Measurements from ENCODE around the gene SLC17A6.

Gene SLC17A6

GRCh38 chr11:22390283-22390655, 52.1 kb downstream of the SLC17A6 start:
- no peak for FAIRE-seq

- FAIRE-seq = no peak
Observed at GRCh38 chr11:22392561-22392960, 54.4 kb downstream of the SLC17A6 start.

GRCh38 chr11:22405377-22405776, 67.2 kb downstream of the SLC17A6 start:
- no peak for FAIRE-seq

GRCh38 chr11:22407267-22407666, 69.1 kb downstream of the SLC17A6 start:
- no peak for FAIRE-seq

- FAIRE-seq = no peak
Observed at GRCh38 chr11:22407921-22408320, 69.7 kb downstream of the SLC17A6 start.

GRCh38 chr11:22415476-22415875, 77.3 kb downstream of the SLC17A6 start:
- no peak for FAIRE-seq

GRCh38 chr11:22416462-22416861, 78.3 kb downstream of the SLC17A6 start:
- FAIRE-seq = no peak

- FAIRE-seq = no peak
Observed at GRCh38 chr11:22426915-22427314, 88.7 kb downstream of the SLC17A6 start.

Data from islet of Langerhans (tissue), 1 donor.